ENCODE measurements around the gene PADI1. TPM values are rescaled to one million over a fixed set of nuclear protein-coding genes. Genes with fewer than 3 reads are reported as not detected.

Gene PADI1
- total RNA-seq, 4 donors from 2014 or later: 0.14 TPM; not detected in 3

- TF ChIP-seq POLR2A (IDR thresholded peaks at IDR 0.05) (no peak), CTCF (IDR thresholded peaks at IDR 0.05) (no peak)
- H3K36me3 ChIP-seq: no peaks in the 10 kb centered on the region
- no peak overlapping the region for H3K4me3 ChIP-seq
- no peaks in the 10 kb centered on the region for H3K4me1 ChIP-seq
- intact Hi-C loops (cut with DNase I; ENCODE audit: low total_unique reads): no loop called here
- no peaks in the 10 kb centered on the region for H3K9me3 ChIP-seq
- no peaks in the 10 kb centered on the region for H3K27me3 ChIP-seq
- H3K27ac ChIP-seq: no peak overlapping the region
- no peak for DNase-seq
Measured at GRCh38 chr1:17190010-17190995, 14.6 kb upstream of the PADI1 start.

DNA sequence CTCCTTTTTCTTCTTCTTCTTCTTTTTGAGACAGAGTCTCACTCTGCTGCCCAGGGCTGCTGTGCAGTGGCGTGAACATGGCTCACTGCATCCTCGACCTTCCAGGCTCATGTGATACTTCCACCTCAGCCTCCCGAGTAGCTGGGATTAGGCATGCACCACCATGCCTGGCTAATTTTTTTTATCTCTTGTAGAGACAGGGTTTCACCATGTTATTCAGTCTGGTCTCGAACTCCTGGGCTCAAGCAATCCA, 13.0 kb upstream of the PADI1 start:
- Histone ChIP-seq H3K4me3 (no peak overlapping the region), H3K4me1 (no peaks in the 10 kb centered on the region), H3K27me3 (no peaks in the 10 kb centered on the region), H3K9me3 (no peaks in the 10 kb centered on the region), H3K27ac (no peak overlapping the region), H3K36me3 (no peaks in the 10 kb centered on the region)
- no peak for DNase-seq
- intact Hi-C loops (cut with DNase I; ENCODE audit: low total_unique reads): no loop called here
- TF ChIP-seq CTCF (IDR thresholded peaks at IDR 0.05) (no peak), POLR2A (IDR thresholded peaks at IDR 0.05) (no peak)

DNA sequence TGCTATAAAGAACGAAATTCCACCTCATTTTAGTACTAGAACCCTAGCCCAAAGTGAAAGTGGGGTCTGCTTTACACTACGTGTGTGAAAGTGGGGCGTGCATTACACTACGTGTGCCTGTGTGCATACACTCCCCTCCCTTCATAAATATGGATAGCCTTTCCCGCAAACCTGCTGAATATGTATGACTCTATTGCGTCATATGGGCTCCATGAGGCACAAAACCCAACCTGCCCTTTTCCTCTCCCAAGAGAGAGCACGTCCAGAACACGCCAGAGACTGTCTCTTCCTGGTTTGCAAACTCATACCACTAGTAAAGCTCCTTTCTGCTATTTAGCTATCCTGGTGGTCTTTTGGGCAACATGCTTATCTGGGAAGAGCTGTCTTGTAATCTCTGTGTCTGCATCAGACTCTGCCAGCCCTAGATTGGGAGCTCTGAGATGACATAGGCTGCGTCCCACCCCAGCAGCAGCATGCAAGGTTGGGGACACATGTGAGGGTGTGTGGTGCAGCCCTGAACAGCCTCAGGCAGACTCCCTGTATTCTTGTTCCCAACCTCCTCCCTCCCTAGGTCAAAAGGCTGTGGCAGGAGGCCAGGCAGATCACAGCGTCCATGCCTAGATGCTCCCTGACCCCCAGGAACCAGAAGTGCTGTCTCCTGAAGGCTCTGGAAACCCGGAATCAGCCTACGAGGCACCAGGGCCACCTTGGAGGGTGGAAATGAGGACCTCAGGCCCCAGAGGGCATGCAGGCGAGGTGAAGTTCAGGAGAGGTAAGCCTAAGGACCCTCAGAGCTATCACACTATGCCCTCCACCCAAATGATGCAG, 12.3 kb upstream of the PADI1 start:
- no peak for DNase-seq

DNA sequence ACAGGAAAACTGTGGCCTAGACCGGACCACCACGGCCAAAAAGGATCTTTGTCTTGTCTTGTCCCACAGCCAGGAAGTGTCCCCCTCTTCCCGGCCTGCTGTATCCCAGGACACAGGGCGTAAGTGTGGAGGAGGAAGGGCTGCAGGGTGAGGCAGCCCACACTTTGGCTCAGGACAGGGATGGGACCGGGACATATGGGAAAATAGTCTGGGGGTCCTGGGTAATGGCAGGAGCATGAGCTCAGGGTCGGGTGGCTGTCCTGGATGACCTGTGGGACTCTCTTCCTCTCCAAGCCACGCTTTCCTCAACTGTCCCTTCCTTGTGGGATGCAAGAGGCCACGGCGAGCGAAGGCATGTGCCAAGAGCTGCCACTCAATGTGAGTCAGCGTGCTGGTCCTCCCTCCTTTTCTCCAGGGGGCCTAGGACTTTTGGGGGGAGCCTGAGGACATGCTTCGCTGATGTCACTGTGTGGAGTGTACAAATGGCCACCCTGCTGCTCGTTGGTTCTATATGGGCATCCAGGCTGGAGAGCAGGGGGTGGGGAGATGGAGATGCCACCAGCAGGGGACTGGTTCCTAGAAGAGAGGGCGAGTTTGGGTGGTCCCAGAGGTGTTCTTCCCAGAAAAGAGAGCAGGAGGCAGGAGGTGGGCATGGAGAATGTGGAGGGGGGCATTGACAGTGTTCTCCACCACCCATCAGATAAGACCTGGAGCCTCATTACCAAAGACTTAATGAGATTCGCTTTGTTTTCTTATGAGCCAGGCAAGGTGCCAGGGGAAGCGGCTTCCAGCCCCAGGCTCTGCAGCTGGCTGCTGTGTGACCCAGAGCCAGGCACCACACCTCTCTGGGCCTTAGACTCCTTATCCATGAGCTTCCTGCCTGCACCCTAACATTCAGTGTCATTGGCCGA, 11.5 kb upstream of the PADI1 start:
- Histone ChIP-seq H3K27ac (no peak overlapping the region), H3K36me3 (no peaks in the 10 kb centered on the region), H3K9me3 (no peaks in the 10 kb centered on the region), H3K4me1 (no peaks in the 10 kb centered on the region), H3K27me3 (no peaks in the 10 kb centered on the region), H3K4me3 (no peak overlapping the region)
- TF ChIP-seq POLR2A (IDR thresholded peaks at IDR 0.05): no peak
- no peak for TF ChIP-seq CTCF (IDR thresholded peaks at IDR 0.05)
- intact Hi-C loops (cut with DNase I; ENCODE audit: low total_unique reads): no loop called here
- no peak for DNase-seq

More for the DNA sequence above, 12.3 kb upstream of the PADI1 start:
- Histone ChIP-seq H3K4me1 (no peaks in the 10 kb centered on the region), H3K9me3 (no peaks in the 10 kb centered on the region), H3K27ac (no peak overlapping the region), H3K36me3 (no peaks in the 10 kb centered on the region), H3K27me3 (no peaks in the 10 kb centered on the region), H3K4me3 (no peak overlapping the region)
- TF ChIP-seq CTCF (IDR thresholded peaks at IDR 0.05) (no peak), POLR2A (IDR thresholded peaks at IDR 0.05) (no peak)
- intact Hi-C loops (cut with DNase I; ENCODE audit: low total_unique reads): no loop called here
